ENCODE data around the gene MAP4K5.
"Not testable (repeated sequence)": the region's sequence is repeated elsewhere in the genome, so short reads cannot be mapped to it uniquely, and the experiment has no call there.

MAP4K5 gene

DNA sequence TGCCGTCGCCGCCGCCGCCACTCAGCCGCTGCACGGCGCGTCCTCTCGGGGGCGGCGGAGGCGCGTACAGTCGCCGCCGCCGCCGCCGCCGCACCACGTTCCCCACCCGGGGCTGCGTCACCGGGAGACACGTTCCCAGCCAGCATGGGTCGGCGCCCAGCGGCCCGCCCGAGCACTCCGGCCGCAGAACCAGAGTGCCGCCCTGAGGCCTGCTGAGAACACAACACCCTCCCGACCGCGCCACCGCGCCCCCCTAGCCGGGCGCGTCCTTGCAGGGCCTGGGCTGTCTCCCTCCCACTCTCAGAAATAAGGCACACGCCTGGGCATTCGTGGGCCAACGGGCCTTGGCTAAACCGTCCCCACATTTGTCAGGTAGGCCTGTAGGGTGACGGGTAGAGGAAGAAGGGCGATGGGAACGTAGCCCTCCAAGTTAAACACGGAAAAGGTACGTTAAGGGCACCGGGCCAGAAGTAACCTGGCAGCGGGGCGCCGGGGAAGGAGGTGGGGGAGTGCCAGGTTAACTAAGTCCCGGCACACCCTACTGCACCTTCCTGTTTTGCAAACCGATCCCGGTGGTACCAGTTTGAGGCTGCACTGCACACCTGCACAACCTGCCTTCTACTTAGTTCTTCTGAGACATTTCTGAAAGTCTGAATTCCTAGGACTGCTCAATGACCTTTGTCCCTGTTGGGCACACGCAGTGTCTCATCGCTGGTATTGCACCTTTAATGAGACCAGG, at the start of gene MAP4K5:
Gene MAP4K5 (minus strand): TSS at position 68 of the 739 bp plus-strand sequence. CDS start 520 bp downstream, outside the sequence.
- DNase-seq, result peak; percentile 65

GRCh38 chr14:50578433-50578832, 46.1 kb upstream of the MAP4K5 start:
- no peak for DNase-seq

- no peak for DNase-seq
Observed at GRCh38 chr14:50577982-50578381, 45.6 kb upstream of the MAP4K5 start.

- DNase-seq, result no peak
Observed at GRCh38 chr14:50575769-50576168, 43.4 kb upstream of the MAP4K5 start.

DNA sequence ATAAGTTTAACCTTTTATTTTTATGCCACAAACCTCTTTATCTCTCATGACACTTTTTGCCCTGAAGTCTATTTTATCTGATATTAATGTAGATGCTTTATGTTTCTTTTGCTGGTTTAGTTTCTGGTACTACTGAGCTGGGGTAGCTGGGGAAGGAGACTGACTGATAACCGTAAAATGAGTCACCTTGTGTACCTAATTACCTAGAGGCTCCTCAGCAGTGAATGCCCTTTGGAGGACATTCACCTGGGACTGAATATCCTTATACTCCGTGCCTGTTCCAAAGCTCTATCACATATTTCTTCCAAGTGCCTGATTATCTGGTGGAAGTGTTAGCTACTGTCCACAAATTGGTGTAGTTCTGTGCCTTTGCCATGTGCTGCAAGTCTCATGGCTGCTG, 41.5 kb upstream of the MAP4K5 start:
- no peak for DNase-seq

- no peak for DNase-seq
Observed at GRCh38 chr14:50569714-50570274, 37.4 kb upstream of the MAP4K5 start.

- DNase-seq, result no peak
Observed at GRCh38 chr14:50562841-50563240, 30.5 kb upstream of the MAP4K5 start.

DNA sequence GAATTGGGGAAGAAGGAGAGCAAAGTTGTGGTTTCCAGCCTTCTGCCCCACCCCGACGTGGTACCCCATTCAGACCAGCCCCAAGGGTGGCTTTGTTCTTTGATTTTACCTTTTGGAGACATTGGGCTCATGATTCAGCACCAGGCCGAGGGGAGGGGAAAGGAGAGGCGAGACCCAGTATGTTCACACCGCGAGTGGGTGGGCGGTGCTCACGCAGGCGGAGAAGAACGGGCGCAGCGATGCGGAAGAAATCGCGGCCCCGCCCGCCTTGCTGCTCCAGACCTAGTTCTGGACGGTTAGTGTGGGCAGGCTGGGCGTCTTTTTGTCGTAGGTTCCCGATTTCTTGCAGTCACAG, 28.5 kb upstream of the MAP4K5 start:
- peak; percentile 34 for DNase-seq

DNA sequence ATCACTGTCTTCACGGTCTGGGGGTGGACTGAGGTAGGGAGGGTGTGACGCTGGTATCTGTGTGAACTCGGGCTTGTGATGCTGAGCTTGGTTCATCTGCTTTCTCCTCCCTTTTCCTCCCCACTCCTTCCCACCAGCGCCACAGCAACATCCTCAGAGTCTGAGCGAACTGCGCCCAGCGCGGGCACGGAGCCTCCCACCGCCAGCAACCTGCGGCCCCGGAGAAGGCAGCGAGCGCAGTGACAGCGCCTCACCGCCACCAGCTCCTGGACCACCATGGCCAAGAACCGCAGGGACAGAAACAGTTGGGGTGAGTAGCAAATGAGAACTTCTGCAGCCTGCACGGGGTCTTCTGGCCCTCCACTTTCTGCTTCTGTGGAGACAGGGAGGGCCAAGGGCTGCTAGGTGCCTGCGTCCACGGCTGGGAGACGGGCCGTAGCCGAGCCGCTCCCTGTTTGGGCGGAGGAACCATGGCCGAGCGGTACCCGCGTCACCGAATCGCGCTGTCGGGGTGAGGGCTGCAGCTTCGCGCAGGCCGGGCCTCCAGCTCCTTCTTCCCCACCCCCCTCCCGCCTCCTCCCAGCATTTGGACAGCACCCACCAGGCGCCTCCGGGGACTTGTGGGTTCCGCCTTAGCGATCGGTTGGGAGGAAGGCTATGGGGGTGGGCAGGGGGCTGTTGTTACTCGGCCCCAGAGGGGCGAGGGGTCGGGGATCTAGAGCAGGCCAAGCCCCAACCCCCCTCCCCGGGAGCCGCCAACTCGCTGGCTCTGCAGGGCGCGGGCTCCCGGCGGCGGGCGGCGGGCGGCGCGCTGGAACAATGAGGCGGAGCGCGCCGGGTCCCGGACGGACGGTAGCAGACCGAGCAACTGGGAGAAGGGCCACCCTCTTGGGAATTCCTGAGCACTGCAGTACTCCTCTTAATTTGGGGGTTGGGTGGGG, 27.9 kb upstream of the MAP4K5 start, which contains the start of gene ATL1:
Gene ATL1 (plus strand): TSS at position 156 of the 941 bp plus-strand sequence. CDS start 121 bp downstream, at position 277.
- peak; percentile 53 for DNase-seq

DNA sequence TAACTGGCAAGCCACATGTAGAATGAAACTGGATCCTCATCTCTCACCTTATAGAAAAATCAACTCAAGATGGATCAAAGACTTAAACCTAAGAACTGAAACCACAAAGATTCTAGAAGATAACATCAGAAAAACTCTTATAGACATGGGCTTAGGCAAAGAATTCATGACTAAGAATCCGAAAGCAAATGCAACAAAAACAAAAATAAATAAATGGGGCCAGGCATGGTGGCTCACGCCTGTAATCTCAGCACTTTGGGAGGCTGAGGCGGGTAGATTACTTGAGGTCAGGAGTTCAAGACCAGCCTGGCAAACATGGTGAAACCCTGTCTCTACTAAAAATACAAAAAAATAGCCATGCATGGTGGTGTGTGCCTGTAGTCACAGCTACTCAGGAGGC, 20.4 kb upstream of the MAP4K5 start:
- DNase-seq, result not testable (repeated sequence)

GRCh38 chr14:50551877-50552276, 19.5 kb upstream of the MAP4K5 start:
- DNase-seq, result no peak

DNA sequence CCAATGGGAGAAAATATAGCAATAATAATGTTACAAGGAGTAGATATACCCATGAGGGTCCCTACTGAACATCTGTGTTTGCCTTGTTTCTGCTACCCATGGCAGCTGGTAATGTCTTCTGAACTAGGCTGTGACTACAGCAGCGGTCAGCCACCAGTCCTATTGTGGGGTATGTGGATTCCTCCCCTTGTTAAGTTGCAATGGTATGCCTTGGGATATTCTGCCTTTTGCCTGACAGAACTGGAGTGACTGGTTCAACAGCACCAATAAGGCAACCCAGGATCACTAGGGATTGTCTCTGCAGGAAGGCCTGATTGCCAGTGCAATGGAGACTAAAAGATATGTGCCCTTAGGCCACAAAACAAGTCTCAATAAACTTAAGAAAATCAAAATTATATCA, 17.9 kb upstream of the MAP4K5 start:
- no peak for DNase-seq

- DNase-seq, result no peak
Observed at GRCh38 chr14:50545618-50546017, 13.2 kb upstream of the MAP4K5 start.

DNA sequence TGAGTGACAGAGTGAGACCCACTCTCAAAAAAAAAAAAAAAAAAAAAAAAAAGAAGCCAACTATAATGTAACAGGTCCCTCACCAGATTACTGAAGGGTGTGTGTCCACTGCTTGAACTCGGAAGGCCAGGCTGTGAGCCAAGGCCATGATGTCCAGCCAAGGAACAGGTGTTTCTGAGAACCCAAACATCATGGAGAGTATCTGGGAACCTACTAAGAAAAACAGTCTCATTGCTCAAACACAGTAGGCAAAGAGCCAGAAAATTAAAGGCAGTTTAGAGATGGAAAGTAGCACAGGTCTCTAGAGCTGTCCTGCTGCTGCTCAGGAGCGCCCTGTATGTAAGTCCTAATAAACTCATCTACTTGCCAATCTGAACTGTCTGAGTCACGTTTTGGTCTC, 12.5 kb upstream of the MAP4K5 start:
- no peak for DNase-seq

- peak; percentile 84 for DNase-seq
Observed at GRCh38 chr14:50542941-50543418, 10.6 kb upstream of the MAP4K5 start.

DNA sequence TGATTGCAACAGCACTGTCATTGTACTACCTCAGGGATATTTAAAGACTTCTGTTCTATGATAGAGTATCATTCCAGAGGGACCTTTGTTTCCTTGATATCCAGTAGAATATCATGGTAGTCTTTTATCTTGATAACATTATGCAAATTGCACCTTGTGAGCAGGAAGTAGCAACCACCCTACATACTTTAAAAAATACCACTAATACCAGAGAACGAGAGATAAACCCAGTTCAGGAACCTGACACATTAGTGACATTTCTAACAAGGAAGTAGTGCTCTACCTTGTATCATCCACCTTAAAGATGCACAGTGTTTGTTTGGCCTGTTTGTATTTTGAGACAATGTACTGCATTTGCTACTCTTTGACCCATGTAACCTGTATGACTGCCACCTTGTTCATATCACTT, 8.8 kb upstream of the MAP4K5 start:
- DNase-seq, result no peak

DNA sequence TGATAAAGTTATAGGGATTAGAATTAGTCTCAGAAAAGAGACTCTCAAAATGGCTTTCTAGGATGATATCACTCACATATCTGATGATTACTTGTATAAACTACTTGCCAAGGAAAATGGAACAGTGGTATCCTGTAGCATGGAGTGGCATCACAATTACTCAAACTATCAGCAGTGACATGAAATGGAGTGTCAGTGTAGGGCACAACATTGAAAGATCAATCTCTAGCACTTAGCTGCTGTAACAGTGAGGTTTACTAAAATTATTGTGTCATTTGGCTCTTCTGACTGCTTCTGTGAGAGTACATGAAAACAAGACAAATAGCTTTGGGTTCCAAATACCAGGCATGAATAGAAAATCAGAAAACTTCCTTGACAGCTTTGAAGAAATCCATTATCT, 6.7 kb upstream of the MAP4K5 start:
- no peak for DNase-seq

DNA sequence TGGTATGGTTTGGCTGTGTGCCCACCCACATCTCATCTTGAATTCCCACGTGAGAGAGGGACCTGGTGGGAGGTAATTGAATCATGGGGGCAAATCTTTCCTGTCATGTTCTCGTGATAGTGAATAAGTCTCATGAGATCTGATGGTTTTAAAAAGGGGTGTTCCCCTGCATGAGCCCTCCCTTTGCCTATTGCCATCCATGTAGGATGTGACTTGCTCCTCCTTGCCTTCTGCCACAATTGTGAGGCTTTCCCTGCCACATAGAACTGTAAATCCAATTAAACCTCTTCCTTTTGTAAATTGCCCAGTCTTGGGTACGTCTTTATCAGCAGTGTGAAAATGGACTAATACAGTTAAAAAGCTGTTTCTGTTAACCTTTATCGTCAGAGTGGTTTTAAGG, 5.7 kb upstream of the MAP4K5 start:
- DNase-seq, result not testable (repeated sequence)

DNA sequence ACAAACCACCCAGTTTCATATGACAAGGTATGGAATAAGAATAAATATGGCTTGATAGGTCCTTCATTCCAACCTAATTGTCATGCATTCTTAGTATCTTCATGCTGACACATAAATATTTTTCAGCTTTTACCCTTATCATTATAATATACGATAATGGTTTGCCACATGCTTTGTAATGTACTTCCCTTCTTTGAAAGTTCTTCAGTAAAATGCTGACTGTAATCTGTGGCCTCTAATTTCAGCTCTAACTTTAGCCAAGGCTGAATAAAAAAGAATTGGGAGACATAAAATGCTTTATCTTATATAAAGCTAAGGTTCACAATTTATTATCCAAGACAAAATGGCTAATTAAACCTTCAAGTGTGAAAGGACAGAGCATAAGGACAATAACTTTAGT, 2.6 kb upstream of the MAP4K5 start:
- no peak for DNase-seq

DNA sequence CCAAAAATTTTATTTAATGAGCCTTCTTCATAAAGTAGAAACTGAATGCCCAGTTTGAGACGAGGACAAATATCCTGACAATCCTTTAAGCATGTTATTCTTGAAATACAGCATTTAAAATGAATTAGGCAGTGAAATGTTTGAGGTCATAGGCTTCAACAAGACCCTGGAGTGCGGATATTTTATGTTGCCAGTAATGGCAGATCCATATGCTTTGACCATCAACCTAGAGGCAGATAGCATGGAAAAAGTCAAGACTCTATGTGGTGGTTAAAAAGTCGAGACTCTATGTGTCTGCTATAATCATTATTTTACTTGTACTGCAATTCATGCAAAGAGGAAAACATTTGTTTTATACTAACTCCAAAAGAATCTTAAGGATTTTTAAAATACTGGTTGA, 2.0 kb upstream of the MAP4K5 start:
- no peak for DNase-seq

DNA sequence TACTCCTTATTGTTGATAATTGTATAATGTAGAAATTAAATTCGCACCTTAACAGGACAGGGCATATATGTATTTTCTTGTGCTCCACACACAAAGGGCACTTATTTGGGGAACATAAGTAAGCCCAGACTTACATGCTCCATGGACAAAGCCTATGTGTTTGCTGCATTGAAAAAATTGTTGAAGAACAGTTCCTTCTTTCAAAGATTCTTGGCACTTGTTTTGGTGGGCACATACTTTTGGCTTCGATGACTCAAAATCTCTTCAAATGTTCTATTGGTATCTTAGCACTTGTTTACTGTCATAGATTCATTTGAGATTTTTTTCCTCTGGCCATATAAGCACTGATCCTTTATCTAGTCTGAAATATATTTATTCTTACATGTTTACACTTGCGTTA, 1.4 kb upstream of the MAP4K5 start:
- no peak for DNase-seq

DNA sequence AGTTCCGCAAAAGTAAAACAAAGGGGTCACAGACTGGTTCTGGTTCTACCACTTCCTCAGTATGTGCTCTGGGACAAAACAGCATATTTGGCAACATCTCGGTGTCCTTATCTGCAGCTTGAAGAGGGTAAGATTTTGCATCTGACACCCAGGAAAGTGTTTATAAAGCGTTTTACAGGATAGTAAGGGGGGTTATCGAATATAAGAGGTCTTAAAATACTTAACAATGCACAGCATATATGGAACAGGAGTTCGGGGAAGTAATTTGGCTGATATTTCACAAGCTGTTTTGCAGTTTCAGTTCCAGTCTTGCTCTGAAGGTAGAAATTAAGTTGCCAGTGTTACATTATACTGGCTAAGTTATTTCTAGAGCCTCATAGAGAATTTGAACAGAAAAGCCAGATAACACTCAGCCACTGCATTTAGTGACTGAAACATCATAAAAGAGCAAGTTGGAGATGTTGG, 904 bp upstream of the MAP4K5 start:
- no peak for DNase-seq

Measured in NCI-H774 (cell line).